ENCODE measurements around the gene ZNF593OS. TPM values are rescaled to one million over a fixed set of nuclear protein-coding genes. Genes with fewer than 3 reads are reported as not detected.

The ZNF593OS gene
- total RNA-seq, 2 experiments from 2014 or later: not detected

DNA sequence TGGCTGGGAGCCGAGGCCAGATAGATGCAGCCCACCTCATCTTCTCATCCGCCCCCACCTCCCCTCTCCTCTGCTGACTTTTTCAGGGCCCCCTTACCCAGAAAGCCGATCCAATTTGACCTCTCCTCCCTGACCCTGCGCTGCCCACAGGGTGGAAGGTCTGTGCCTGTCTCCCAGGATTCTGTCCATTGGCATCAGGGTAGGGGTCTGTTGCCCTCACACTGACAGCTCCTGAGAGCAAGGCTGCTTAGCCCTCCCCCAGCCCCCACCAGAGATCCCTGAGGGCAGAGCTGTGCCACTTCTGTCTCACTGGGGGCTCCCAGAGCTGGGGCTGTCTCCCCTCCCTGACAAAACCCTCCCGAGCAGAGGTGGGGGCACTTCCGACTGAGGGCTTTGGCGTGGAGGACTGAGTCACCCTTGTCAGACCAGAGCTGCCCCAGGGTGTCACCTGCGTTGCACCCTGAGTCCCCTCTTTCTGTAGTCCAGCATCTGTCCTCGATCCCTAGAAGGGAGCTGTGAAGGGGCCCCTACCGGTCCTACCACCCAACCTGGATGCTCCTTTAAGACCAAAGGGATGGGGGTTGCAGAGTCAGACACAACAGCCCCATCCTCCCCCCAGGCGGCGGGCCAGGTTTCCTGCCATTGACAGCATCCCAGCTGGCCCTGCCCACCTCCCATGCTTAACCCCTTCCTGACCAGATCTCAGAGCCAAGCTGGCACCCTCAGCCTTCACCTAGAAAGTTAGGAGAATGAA is 15.2 kb downstream of the ZNF593OS start:
- H3K4me3 Mint-ChIP-seq: no peak overlapping the region
- DNase-seq: no peak

DNA sequence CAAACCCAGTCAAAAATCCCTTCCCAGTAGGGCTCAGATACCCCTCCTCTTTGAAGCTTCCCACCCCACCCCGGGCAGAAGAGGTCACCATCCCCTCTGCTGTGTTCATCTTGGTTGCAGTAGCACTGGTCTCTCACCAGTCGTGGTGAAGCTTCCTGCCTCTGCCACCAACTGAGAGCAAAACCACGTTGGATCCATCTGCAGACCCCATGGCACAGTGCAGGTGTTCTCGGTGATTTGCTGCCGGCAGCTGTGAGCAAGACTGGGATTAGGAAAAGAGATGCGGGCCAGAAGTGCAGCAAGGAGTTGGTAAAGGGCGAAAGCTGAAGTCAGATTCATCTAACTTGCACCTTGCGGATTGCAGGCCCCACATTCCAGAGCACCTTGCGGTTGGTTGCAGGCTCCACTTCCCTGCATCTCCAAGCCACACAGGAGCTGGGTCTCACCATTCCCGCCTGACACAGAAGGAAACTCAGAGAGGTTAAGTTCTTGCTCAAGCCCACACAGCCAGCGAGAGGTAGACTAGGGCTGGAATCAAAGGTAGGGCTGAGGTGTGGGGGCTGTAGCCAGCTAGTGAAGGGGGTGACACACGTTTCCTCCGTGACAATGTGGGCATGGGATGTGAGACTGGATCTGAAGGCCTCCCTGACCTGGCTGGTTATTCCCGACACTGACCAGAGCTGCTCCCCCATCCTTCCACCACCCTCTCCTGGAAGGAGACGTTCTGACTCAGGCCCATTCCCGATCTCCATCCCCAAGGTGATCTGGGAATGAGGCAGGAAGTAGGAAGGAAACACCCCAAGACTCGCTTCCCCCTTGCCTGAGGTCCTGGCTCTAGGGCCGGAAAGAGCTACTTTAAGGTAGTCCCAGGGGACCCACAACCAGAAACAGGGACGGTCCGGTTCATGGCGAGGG is 16.0 kb downstream of the ZNF593OS start:
- no peak for DNase-seq
- no peak overlapping the region for H3K4me3 Mint-ChIP-seq
- H3K27me3 Mint-ChIP-seq: peaks cover 41% of the 10 kb centered on the region
- H3K9me3 Mint-ChIP-seq: no peaks in the 10 kb centered on the region
- no peaks in the 10 kb centered on the region for H3K4me1 Mint-ChIP-seq
- no peaks in the 10 kb centered on the region for H3K36me3 Mint-ChIP-seq
- H3K27ac Mint-ChIP-seq: no peak overlapping the region

More for the DNA sequence above, 15.2 kb downstream of the ZNF593OS start:
- Mint-ChIP-seq H3K4me1 (no peaks in the 10 kb centered on the region), H3K36me3 (no peaks in the 10 kb centered on the region), H3K27me3 (peaks cover 48% of the 10 kb centered on the region), H3K27ac (no peak overlapping the region), H3K9me3 (no peaks in the 10 kb centered on the region)

DNA sequence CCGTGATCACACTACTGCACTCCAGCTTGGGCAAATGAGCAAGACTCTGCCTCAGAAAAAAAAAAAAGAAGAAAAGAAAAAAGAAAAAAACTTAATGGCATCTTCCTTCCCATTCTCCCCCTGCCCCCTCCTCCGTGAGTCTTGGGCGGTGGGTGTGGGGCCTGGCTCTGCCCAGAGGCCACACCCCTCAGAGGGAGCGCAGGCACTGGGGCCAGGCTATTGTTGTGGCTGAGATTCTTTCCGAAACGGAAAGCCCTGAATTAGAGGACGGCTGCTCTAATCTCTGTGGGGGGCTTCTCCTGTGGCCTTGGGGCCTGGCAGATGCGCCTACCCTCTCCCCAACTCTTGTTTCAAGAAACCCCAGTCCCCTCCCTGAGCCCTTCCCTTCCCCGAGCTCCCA is 16.9 kb downstream of the ZNF593OS start:
- peaks cover 39% of the 10 kb centered on the region for H3K27me3 Mint-ChIP-seq
- H3K4me3 Mint-ChIP-seq: no peak overlapping the region
- H3K27ac Mint-ChIP-seq: no peak overlapping the region

DNA sequence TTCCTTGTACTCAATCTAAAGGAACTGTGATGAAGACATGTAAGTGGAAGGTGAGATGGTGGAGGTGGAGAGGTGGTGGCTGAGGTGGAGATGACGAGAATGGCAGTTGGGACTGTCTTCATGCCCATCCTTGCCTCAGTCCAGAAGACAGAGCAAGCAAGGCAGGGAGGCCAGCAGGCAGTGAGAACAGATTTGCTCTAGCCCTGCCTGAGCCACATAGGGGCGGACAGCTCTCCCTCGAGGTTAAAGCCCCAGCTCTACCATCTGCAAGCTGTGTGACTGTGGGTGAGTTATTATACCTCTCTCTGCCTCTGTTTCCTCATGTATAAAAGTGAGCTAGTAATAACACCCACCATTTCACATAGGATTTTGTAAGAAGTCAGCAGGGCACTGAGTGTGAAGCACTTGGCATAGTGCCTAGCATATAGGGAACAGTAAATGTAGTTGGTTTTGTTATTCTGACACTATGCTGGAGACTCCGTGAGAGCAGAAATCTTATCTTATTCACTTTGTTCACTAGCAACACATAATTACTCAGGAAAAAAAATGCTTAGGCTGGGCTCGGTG is 17.6 kb downstream of the ZNF593OS start:
- no peak overlapping the region for H3K4me3 Mint-ChIP-seq
- H3K27me3 Mint-ChIP-seq: peaks cover 35% of the 10 kb centered on the region
- H3K4me1 Mint-ChIP-seq: no peaks in the 10 kb centered on the region
- no peak overlapping the region for H3K27ac Mint-ChIP-seq
- H3K9me3 Mint-ChIP-seq: no peaks in the 10 kb centered on the region
- DNase-seq: no peak
- H3K36me3 Mint-ChIP-seq: no peaks in the 10 kb centered on the region

More for the DNA sequence above, 16.9 kb downstream of the ZNF593OS start:
- no peaks in the 10 kb centered on the region for H3K9me3 Mint-ChIP-seq
- H3K4me1 Mint-ChIP-seq: no peaks in the 10 kb centered on the region
- H3K36me3 Mint-ChIP-seq: no peaks in the 10 kb centered on the region
- no peak for DNase-seq

DNA sequence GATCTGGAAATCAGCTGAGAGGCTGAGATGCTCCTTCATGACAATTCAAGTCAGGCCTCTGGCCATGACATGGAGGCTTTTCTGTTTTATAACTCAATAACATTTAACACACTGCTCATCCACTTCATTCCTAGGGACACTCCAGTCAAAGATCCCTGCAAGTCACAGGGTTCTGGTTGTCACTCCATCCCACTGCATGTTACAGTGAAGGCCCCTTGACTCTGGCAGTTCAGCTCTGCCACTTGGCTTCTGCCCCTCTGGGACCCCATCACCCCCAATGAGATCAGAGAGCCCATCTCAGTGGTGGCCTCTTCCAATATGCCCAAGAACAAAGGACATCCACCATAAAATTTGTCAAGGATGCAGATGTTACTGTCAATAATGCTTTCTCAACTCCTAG is 22.7 kb downstream of the ZNF593OS start:
- Mint-ChIP-seq H3K4me3 (no peak overlapping the region), H3K9me3 (no peaks in the 10 kb centered on the region), H3K27me3 (peaks cover 3% of the 10 kb centered on the region), H3K36me3 (no peaks in the 10 kb centered on the region), H3K4me1 (peaks cover 3% of the 10 kb centered on the region), H3K27ac (no peak overlapping the region)
- no peak for DNase-seq

DNA sequence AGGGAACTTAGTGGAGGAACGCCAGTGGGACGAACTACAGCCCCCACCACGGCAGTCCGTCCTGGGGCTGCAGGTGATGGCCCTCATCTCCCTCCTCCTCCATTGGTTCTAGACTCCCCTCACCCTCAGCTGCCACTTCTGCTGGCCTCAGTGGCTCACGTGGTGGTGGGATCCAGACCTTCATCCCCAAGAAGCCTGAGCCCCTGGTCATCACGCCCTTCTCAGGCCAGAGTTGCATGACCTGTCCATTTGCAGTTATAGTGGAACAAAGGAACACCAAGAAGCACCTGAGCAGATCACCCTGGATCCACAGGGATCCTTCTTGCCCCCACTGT is 25.7 kb downstream of the ZNF593OS start:
- Mint-ChIP-seq H3K9me3 (no peaks in the 10 kb centered on the region), H3K36me3 (no peaks in the 10 kb centered on the region), H3K4me1 (peaks cover 3% of the 10 kb centered on the region), H3K27ac (no peak overlapping the region), H3K4me3 (no peak overlapping the region), H3K27me3 (no peaks in the 10 kb centered on the region)
- DNase-seq: no peak

DNA sequence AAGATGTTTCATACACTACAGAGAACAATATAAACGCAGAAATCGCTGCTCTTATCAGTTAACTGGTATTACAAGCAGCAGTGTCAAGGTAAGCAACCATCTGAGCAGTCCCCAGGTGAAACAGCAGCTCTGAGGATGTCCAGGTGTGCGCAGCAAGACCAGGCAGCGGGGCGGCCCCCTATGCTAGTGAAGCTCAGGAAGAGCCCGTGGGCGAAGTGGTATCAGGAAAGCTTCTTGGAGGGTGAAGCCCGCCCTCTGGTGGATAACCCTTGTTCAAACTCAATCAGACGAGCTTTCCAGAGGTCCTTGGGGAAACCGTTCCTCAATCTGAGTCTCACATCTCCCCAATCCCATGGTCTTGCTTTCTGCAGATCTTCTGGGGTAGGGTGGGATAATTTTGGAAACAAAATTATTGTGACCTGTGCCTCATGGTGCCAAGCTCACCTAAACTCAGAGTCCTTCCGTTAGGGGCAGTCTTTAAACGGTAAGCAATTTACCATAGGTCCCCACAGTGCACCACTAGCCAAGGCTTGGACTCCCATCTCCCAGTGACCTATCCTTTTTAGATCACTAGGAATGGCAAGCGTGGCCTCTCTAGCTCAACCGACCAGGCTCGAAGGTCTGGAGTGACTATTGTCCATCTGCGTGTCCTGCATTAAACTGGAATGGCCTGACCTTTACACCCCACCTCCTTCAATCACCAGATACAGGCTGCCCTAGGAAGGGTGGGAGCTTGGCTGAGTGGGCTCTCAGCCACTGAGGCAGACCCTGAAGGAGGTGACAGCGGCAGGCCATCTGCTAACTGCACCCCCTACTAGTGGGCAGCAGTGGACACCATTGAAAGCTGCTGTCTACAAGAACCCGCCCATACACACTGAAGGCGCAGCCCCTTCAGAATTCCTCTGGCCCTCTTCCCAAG is 26.3 kb downstream of the ZNF593OS start:
- Mint-ChIP-seq H3K9me3 (no peaks in the 10 kb centered on the region), H3K27me3 (no peaks in the 10 kb centered on the region), H3K4me3 (no peak overlapping the region), H3K4me1 (peaks cover 3% of the 10 kb centered on the region), H3K27ac (no peak overlapping the region), H3K36me3 (no peaks in the 10 kb centered on the region)
- DNase-seq: peak; percentile 63

DNA sequence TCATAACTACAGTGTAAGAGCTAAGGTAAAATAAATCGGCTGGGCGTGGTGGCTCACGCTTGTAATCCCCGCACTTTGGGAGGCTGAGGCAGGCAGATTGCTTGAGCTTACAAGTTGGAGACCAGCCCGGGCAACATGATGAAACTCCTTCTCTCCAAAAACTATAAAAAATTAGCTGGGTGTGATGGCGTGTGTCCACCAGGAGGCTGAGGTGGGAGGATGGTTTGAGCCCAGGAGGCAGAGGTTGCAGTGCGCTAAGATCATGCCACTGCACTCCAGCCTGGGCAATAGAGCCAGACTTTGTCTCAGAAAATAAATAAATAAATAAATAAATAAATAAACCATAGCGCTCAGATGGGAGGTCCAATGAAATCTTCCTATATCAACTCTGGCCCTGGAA is 29.5 kb downstream of the ZNF593OS start:
- H3K27me3 Mint-ChIP-seq: no peaks in the 10 kb centered on the region
- no peaks in the 10 kb centered on the region for H3K36me3 Mint-ChIP-seq
- no peak overlapping the region for H3K27ac Mint-ChIP-seq
- H3K4me1 Mint-ChIP-seq: peaks cover 16% of the 10 kb centered on the region
- H3K9me3 Mint-ChIP-seq: no peaks in the 10 kb centered on the region
- no peak overlapping the region for H3K4me3 Mint-ChIP-seq
- DNase-seq: no peak

DNA sequence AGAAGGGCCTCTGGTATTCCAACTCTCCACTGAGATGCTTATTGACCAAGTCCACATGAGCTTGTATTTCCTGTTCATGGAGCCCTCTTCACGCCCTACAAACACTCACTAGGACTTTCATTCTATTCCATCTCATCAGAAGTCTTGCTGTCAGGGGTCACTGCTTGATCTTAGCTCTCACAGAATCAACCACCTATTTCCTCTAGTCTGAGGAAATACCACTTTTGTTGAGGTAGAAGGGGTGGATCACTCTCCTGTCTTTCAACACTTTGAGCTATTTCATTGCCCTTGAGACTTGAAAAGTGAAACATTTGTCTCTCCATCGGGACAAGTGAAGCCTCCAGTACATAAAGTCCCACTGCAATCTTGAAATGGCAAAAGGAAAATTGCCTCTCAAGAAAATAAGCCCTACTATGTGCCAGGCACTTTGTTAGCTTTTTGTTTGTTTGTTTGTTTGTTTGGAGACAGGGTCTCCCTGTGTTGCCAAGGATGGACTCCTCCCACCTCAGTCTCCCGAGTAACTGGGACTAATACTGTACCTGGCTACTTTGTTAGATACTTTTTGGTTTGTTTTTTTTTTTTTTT is 32.6 kb downstream of the ZNF593OS start:
- H3K9me3 Mint-ChIP-seq: no peaks in the 10 kb centered on the region
- no peaks in the 10 kb centered on the region for H3K27me3 Mint-ChIP-seq
- H3K4me3 Mint-ChIP-seq: no peak overlapping the region
- DNase-seq: no peak
- no peaks in the 10 kb centered on the region for H3K36me3 Mint-ChIP-seq
- peaks cover 12% of the 10 kb centered on the region for H3K4me1 Mint-ChIP-seq
- peak overlapping the region; percentile 17 for H3K27ac Mint-ChIP-seq

DNA sequence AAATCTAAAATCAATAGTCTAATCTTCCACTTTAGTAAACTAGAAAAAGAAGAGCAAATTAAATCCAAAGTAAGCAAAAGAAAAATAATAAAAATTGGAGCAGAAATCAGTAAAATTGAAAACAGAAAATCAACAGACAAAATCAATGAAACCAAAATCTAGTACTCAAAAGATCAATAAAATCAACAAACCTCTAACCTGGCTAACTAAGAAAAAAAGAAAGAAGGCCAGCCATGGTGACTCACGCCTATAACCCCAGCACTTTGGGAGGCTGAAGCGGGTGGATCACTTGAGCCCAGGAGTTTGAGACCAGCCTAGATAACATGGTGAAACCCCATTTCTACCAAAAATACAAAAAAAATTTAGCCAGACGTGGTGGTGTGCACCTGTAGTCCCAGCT is 37.2 kb downstream of the ZNF593OS start:
- no peak for DNase-seq
- H3K36me3 Mint-ChIP-seq: no peaks in the 10 kb centered on the region
- H3K27me3 Mint-ChIP-seq: no peaks in the 10 kb centered on the region
- H3K4me3 Mint-ChIP-seq: no peak overlapping the region
- peaks cover 12% of the 10 kb centered on the region for H3K4me1 Mint-ChIP-seq
- no peaks in the 10 kb centered on the region for H3K9me3 Mint-ChIP-seq
- no peak overlapping the region for H3K27ac Mint-ChIP-seq

DNA sequence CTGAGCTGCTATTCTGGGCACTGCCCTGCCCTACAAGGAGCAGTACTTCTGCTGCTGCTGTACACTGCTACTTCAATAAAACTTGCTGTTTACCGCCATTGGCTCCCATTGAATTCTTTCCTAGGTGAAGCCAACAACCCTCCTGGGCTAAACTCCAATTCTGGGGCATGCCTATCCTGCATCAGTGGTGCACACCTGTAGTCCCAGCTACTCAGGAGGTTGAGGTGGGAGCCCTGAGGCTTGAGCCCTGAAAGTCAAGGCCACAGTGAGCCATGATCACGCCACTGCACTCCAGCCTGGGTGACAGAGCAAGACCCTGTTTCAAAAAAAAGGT is 38.8 kb downstream of the ZNF593OS start:
- Mint-ChIP-seq H3K27ac (no peak overlapping the region), H3K27me3 (no peaks in the 10 kb centered on the region), H3K4me1 (peaks cover 8% of the 10 kb centered on the region), H3K36me3 (no peaks in the 10 kb centered on the region), H3K4me3 (no peak overlapping the region), H3K9me3 (no peaks in the 10 kb centered on the region)
- DNase-seq: no peak

DNA sequence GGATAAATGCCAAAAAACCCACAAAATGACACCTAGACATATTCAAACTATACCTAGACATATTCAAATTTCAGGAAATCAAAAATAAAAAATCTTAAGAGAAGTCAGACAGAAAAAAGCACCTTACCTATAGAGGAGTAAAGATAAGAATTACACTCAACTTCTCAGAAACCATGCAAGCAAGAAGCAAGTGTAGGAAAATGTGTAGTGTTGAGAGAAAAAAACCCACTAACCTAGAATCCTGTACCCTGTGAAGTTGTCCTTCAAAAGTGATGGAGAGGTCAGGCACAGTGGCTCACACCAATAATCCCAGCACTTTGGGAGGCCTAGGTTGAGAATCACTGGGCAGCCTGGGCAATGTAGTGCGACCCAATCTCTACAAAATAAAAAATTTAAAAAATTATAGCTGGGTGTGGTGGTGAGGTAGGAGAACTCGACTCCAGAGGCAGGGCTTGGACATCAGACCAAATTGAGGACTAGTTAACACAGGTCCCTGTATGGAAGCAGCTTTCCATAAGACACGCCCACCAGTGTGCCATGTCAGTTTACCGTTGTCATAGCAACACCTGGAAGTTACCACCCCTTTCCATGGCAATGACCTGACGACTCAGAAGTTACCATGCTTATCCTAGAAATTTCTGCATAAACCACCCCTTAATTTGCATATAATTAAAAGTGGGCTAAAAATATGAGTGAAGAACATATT is 39.4 kb downstream of the ZNF593OS start:
- Mint-ChIP-seq H3K36me3 (no peaks in the 10 kb centered on the region), H3K27ac (no peak overlapping the region), H3K27me3 (no peaks in the 10 kb centered on the region), H3K9me3 (no peaks in the 10 kb centered on the region), H3K4me1 (peaks cover 14% of the 10 kb centered on the region), H3K4me3 (no peak overlapping the region)
- no peak for DNase-seq

DNA sequence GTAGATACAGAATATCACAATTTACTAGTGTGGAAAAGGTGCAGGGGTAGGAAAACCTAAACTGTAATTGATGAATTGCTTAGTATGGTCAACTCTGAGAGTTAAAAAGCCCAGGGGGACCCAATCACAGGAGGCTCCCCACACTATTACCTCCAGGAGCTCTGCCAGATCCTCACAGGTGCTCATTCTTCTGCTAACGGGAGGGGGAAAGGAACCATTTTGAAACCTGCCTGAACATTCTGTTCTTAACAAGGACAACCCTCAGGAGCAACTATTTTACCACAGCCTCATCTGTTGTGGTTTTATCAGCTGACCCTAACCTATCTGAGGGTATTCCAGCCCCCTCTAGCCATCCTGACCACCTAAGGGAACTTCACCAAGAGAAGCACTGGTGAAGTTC is 40.9 kb downstream of the ZNF593OS start:
- peaks cover 25% of the 10 kb centered on the region for H3K4me1 Mint-ChIP-seq
- DNase-seq: no peak
- H3K4me3 Mint-ChIP-seq: no peak overlapping the region
- no peaks in the 10 kb centered on the region for H3K36me3 Mint-ChIP-seq
- H3K27ac Mint-ChIP-seq: no peak overlapping the region
- no peaks in the 10 kb centered on the region for H3K27me3 Mint-ChIP-seq
- no peaks in the 10 kb centered on the region for H3K9me3 Mint-ChIP-seq

DNA sequence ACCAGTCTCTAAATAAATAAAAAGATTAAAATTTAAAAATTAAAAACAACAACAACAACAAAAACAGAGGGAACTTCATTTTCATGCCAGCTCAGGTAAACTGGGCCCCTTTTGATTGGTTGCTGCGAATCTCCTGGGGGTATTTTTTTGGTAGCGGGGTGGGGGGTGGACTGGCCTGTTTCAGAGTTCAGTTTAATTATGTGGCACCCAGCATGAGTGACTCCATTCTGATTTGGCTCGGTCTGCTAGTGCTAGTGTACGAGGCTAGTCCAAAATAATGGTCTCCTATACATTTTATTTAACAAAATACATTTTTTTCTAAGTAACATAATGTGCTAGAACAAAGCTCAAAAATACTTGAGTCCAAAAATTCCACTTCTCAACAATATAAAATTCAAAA is 41.9 kb downstream of the ZNF593OS start:
- H3K4me3 Mint-ChIP-seq: no peak overlapping the region
- H3K9me3 Mint-ChIP-seq: no peaks in the 10 kb centered on the region
- DNase-seq: no peak
- H3K27me3 Mint-ChIP-seq: no peaks in the 10 kb centered on the region
- H3K4me1 Mint-ChIP-seq: peaks cover 29% of the 10 kb centered on the region
- H3K27ac Mint-ChIP-seq: no peak overlapping the region
- H3K36me3 Mint-ChIP-seq: no peaks in the 10 kb centered on the region
